Left cardiac atrium (tissue), 2 donors: ENCODE measurements around the gene DUOXA2. TPM values are rescaled to one million over a fixed set of nuclear protein-coding genes. Genes with fewer than 3 reads are reported as not detected.

ENCODE experiments used
- total RNA-seq, 2 donors: library from RNA; stranded (reverse); fragmentation: NEBNext Ultra II Directional; extraction: Animal tissue kit (Norgen Biotek cat#: 25700); gene quantifications; one replicate each; pipeline ENCODE4 v1.2.1, GENCODE V29; 2021
- donor health status: DM: no; HTN: yes; CAD: no; lungs with severe emphysema.
- donor health status: DM: yes; HTN: yes; CAD: no.

DUOXA2 gene
- total RNA-seq, 2 donors from 2014 or later = not detected

Other genes with a start within 250 kb of the DUOXA2 start
- gene TERB2, start 157.6 kb upstream of the DUOXA2 start, total RNA-seq = not detected
- 10 to 100 TPM; 10.6 to 14.5 TPM for gene SORD, start 91.1 kb upstream of the DUOXA2 start, total RNA-seq
- under 1 TPM; 0.12 to 0.39 TPM for gene DUOX2, start 154 bp upstream of the DUOXA2 start, total RNA-seq
- gene DUOXA1, start 15.6 kb downstream of the DUOXA2 start, total RNA-seq = 1 to 10 TPM; 1.1 to 2.1 TPM
- 1 to 10 TPM; 1.9 to 2.6 TPM for gene DUOX1, start 15.7 kb downstream of the DUOXA2 start, total RNA-seq
- 1 to 10 TPM; 6.9 to 8.6 TPM for gene SHF, start 73.6 kb downstream of the DUOXA2 start, total RNA-seq
- not detected for gene SLC28A2, start 137.9 kb downstream of the DUOXA2 start, total RNA-seq